GM12878 (cell line): ENCODE measurements around the gene FSTL4.

Experiments
- BMI1 ChIP-seq: fragments of 450-650 bp; IDR thresholded peaks from 2 replicates; pipeline ENCODE4 v1.6.1; 2016; ENCODE audit warnings: mild to moderate bottlenecking, moderate library complexity, borderline replicate concordance
- CBX3 ChIP-seq: fragments of 200-600 bp; sonication (generic); IDR thresholded peaks from 2 replicates; pipeline ENCODE4 v1.6.1; 2016; ENCODE audit warnings: low read depth, borderline replicate concordance
- CEBPB ChIP-seq, 2 experiments: fragments of 150-350 bp in 1 of 2; IDR thresholded peaks; 2 replicates each; pipeline ENCODE4 v1.6.1; 2012 to 2014; ENCODE audit warnings: low read depth in 2 of 2, low read length in 2 of 2, borderline replicate concordance in 1 of 2, inconsistent platforms in 1 of 2
- FOXM1 ChIP-seq: IDR thresholded peaks from 2 replicates; pipeline ENCODE4 v1.6.1; 2012; ENCODE audit warnings: low read depth, mild to moderate bottlenecking, inconsistent platforms, low read length, moderate library complexity
- JUND ChIP-seq: IDR thresholded peaks from 2 replicates; pipeline ENCODE4 v1.6.1; 2012; ENCODE audit warnings: low read depth, mild to moderate bottlenecking, low read length, improper control_type of control experiment, moderate library complexity
- MXI1 ChIP-seq: fragments of 150-350 bp; IDR thresholded peaks from 2 replicates; pipeline ENCODE4 v1.6.1; 2011; ENCODE audit warnings: low read depth, mild to moderate bottlenecking, inconsistent platforms, low read length, improper control_type of control experiment
- NFYB ChIP-seq: IDR thresholded peaks from 2 replicates; pipeline ENCODE4 v1.6.1; 2011; ENCODE audit warnings: low read depth, mild to moderate bottlenecking, low read length, improper control_type of control experiment, moderate library complexity; ENCODE audit not compliant: insufficient read depth
- POLR2A ChIP-seq: IDR thresholded peaks from 2 replicates; pipeline ENCODE4 v1.6.1; 2011; ENCODE audit warnings: low read depth, mild to moderate bottlenecking, low read length
- RAD21 ChIP-seq: IDR thresholded peaks from 2 replicates; pipeline ENCODE4 v1.6.1; 2011; ENCODE audit warnings: mild to moderate bottlenecking, low read depth, low read length, moderate library complexity; ENCODE audit not compliant: insufficient read depth
- RFX5 ChIP-seq: IDR thresholded peaks from 2 replicates; pipeline ENCODE4 v1.6.1; 2011; ENCODE audit warnings: low read depth, low read length, improper control_type of control experiment
- SP1 ChIP-seq: IDR thresholded peaks from one replicate; pipeline ENCODE4 v1.6.1; 2011; ENCODE audit warnings: low read depth, low read length
- TF ChIP-seq, protein P1 (sequence below), 3 experiments: IDR thresholded peaks in 2 of 3; conservative IDR thresholded peaks in 1 of 3; 2 replicates each; pipeline ENCODE4 v1.5.1; 2011; ENCODE audit warnings: low read depth in 3 of 3, low read length in 3 of 3, mild to moderate bottlenecking in 3 of 3, control low read depth in 2 of 3, moderate library complexity in 2 of 3, inconsistent platforms in 1 of 3, mixed read lengths in 1 of 3; ENCODE audit not compliant: control insufficient read depth in 2 of 3, insufficient read depth in 1 of 3; ENCODE audit errors: extremely low read depth in 1 of 3
- TF ChIP-seq, protein P2 (sequence below): IDR thresholded peaks from 2 replicates; pipeline ENCODE4 v1.6.1; 2011; ENCODE audit warnings: borderline replicate concordance, low read depth, mild to moderate bottlenecking, moderate library complexity, mixed read lengths, low read length; ENCODE audit not compliant: insufficient read depth; ENCODE audit errors: extremely low read length

DNA sequence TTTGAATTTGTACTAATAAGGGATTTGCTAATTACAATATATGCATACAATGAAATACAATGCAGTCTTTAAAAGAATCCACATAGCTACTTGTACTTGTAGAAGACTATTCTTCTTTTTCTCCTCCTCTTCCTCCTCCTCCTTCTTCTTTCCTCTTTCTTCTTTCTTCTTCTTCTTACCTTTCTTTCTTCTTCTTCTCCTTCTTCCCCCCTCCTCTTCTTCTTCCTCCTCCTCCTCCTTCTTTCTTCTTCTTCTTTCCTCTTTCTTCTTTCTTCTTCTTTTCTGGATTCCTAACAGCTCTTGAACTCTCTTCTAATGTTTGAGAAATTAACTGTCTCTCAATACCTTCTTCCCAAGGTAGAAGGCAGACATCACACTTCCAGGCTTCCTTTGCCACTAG lies 29.3 kb upstream of the FSTL4 start:
- no peak for TF ChIP-seq CBX3
- TF ChIP-seq SP1 = no peak
- TF ChIP-seq BMI1 = no peak
- TF ChIP-seq, protein P1, sequence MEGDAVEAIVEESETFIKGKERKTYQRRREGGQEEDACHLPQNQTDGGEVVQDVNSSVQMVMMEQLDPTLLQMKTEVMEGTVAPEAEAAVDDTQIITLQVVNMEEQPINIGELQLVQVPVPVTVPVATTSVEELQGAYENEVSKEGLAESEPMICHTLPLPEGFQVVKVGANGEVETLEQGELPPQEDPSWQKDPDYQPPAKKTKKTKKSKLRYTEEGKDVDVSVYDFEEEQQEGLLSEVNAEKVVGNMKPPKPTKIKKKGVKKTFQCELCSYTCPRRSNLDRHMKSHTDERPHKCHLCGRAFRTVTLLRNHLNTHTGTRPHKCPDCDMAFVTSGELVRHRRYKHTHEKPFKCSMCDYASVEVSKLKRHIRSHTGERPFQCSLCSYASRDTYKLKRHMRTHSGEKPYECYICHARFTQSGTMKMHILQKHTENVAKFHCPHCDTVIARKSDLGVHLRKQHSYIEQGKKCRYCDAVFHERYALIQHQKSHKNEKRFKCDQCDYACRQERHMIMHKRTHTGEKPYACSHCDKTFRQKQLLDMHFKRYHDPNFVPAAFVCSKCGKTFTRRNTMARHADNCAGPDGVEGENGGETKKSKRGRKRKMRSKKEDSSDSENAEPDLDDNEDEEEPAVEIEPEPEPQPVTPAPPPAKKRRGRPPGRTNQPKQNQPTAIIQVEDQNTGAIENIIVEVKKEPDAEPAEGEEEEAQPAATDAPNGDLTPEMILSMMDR (IDR thresholded peaks at IDR 0.05 in 2 of 3, conservative IDR thresholded peaks at IDR 0.05 in 1 of 3; ENCODE audit: control insufficient read depth in 2 of 3, extremely low read depth in 1 of 3, insufficient read depth in 1 of 3, low read depth in 3 of 3, low read length in 3 of 3) = no peak
- TF ChIP-seq CEBPB (IDR thresholded peaks at IDR 0.05; ENCODE audit: borderline replicate concordance in 1 of 2, low read depth in 2 of 2, low read length in 2 of 2) = no peak
- TF ChIP-seq POLR2A = no peak
- no peak for TF ChIP-seq RFX5
- TF ChIP-seq FOXM1 = no peak
- no peak for TF ChIP-seq MXI1
- TF ChIP-seq RAD21 = no peak
- TF ChIP-seq, protein P2, sequence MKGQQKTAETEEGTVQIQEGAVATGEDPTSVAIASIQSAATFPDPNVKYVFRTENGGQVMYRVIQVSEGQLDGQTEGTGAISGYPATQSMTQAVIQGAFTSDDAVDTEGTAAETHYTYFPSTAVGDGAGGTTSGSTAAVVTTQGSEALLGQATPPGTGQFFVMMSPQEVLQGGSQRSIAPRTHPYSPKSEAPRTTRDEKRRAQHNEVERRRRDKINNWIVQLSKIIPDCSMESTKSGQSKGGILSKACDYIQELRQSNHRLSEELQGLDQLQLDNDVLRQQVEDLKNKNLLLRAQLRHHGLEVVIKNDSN = no peak
- TF ChIP-seq JUND = no peak
- TF ChIP-seq NFYB = no peak
